Subcutaneous adipose tissue (tissue), 4 donors: ENCODE data around the gene AMT. TPM values are rescaled to one million over a fixed set of nuclear protein-coding genes. Genes with fewer than 3 reads are reported as not detected.

Experiments
- CTCF ChIP-seq: fragments of 450-650 bp; IDR thresholded peaks from one replicate; pipeline ENCODE4 v1.5.1; 2016; ENCODE audit warnings: low read depth, mild to moderate bottlenecking, control low read depth, antibody characterized with exemption, moderate library complexity
- total RNA-seq, 4 donors: library from RNA; depleted of rRNA; stranded (reverse); fragments of >200 nt; gene quantifications; one replicate each; pipeline ENCODE4 v1.1.0, GENCODE V29; 2016

Gene AMT
- total RNA-seq, 4 donors from 2014 or later: 1.4 to 8.3 (median 1.9) TPM

DNA sequence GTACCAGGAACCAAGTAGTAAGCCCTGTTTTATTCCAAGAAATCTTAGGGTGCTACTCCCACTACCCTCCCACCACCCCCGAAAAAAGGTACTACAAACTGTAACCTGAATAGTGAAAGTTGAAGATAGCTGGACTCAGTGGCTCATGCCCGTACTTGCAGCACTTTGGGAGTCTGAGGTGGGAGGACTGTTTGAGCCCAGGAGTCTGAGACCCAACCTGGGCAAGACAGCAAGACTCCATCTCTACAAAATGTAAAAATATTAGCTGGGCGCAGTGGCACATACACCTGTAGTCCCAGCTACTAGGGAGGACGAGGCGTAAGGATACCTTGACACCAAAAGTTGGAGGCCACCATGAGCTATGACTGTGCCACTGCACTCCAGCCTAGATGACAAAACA lies 18.4 kb downstream of the AMT start:
- no peak for TF ChIP-seq CTCF

- no peak for TF ChIP-seq CTCF
These were observed 20.5 kb downstream of the AMT start for GRCh38 chr3:49401766-49402165.

DNA sequence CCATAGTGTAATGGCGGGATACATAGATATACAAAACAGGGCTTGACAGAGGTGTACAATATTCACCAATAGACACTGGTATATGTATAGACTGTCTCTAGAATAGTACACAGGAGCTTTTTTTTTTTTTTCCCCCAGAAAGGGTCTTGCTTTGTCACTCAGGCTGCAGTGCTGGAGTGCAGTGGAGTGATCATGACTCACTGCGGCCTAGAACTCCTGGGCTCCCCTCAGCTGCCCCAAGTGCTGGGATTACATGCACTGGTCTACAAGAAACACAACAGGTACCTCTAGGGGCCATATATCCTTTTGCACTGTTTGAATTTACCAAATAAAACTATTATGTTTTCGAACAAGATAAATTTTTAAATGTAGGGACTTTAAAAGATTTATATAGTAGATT lies 22.8 kb downstream of the AMT start:
- TF ChIP-seq CTCF: no peak

DNA sequence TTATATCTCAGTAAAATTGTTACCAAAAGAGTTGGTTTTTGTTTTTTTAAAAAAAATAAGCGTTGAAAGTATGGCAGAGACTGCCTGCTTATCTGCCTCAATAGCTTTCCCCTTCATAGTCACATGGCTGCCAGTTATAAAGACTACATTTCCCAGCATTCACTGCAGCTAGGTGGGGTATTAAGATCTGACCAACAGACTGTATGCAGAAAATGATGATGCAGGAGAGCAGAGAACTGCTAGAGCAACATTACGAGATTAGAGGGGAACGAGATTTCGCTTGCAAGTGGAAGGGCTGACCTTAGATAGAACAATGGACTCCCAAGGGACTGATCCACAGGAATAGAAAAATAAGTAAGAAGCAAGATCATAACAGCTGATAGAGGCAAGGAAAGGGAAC lies 24.8 kb downstream of the AMT start:
- TF ChIP-seq CTCF: no peak

GRCh38 chr3:49389297-49389696 lies 33.0 kb downstream of the AMT start:
- no peak for TF ChIP-seq CTCF

DNA sequence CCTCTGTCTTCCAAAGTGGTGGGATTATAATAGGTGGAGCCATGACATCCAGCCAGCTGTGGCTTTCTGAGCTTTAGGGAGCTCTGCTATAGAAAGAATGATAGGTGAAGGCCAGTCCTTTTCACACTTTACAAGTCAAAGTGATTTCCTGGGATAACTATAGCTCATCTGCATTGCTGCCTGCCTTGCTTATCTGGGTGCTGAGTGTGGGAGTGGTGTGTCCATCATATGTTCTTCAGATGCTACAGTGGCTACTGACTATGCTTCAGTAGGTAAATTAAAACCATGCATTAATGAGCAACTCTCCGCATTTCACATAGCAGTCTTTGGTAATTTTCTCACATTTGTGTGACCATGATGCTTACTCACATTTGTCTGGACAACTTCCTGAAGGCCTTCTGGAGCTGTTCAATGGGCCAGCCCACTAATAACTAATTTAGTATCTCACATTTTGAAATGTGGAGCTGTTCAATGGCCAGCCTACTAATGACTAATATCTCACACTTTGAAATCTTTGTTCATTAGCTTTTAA lies 33.9 kb downstream of the AMT start:
- no peak for TF ChIP-seq CTCF

DNA sequence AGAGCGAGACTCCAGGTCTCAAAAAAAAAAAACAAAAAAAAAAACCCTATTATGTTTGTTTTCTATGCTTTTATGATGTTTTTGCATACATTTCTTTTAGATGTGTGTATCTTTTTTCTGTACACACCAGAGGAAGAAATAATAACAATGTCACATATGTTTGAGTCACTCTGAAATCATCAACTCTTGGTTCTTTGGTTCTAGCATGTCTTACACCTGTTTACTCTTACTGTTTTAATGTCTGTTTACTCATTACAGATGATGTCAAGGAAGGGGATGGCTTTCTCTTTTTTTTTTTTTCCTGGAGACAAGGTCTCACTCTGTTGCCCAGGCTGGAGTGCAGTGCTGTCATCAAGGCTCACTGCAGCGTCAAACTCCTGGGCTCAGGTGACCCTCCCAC lies 34.6 kb downstream of the AMT start:
- no peak for TF ChIP-seq CTCF
